ENCODE measurements around the gene WDR48.

WDR48 gene

DNA sequence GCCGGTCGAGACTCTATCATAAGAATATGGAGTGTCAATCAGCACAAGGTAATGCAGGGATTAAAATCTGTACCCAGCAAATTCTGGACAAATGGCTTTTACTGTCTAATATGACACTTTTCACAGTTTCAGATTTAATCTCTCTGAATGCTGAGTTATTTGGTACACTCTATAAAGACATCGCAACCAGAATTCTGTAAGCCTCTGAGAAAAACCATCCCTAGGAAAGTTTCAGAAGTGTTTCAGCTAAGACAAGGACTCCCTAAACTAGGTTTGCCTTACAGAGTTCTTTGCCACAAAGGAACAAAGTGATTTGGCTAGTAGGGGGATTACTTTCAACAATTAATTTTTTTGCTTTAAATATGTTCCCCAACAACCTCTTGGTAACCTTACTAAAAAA lies 11.3 kb downstream of the WDR48 start:
- DNase-seq (ENCODE audit: low read depth, low spot score), result no peak

DNA sequence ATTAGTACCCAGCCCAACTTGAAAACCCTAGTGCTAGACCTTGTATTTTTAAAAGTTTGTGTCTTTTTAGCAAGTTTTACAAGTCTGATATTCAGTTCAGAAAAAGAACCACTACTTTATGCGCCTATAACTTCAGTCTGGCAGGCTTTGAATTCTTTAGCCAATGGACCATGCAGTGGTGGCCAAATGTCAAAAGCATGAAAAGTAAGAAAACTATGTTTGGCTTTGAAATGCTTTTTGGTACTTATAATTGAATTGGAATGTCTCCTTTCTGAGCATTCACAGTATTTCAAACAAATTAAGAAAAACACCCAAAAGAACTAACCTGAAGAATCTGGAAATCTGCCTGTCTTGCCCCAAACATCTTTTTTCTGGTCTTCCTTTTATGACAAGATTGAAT lies 12.8 kb downstream of the WDR48 start:
- DNase-seq (ENCODE audit: low read depth, low spot score), result no peak

DNA sequence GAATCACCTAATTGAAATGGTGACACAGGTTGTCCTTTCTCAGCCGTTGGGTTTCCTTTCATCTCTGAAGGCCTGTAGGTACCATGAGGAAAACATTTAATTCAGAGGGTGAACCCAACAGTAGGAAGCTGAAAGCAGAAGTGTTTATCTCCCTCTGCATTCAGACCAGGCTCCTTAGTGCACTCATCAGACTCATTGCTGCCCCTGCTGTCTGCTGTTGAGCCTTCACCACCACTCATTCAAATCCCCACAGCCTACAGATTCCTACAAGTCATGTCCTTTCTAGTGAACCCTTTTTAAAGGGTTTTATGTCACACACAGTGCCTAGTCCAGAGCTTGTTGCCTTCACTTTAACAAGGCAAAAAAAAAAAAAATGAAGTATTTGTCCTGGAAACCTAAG lies 13.4 kb downstream of the WDR48 start:
- DNase-seq (ENCODE audit: low read depth, low spot score), result peak; percentile 57

DNA sequence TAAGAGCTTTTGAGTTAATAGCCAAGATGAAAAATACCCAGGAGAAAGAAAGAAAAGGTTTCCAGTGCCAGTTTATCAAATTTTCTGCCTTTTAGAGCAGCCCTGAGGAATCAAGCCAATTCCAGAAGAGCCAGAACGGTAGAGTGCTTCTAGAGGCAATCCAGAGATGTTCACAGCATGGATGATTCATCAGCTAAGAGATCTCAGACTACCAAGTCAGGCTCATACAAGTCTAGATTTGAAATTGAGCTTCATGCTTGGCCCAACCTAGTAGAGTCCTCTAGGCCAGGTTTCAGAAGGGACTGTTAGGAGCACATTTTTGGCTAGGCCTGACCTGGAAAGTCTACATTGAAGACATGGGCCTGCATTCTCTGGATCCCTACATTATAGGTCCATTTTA lies 15.5 kb downstream of the WDR48 start:
- DNase-seq (ENCODE audit: low read depth, low spot score), result no peak

DNA sequence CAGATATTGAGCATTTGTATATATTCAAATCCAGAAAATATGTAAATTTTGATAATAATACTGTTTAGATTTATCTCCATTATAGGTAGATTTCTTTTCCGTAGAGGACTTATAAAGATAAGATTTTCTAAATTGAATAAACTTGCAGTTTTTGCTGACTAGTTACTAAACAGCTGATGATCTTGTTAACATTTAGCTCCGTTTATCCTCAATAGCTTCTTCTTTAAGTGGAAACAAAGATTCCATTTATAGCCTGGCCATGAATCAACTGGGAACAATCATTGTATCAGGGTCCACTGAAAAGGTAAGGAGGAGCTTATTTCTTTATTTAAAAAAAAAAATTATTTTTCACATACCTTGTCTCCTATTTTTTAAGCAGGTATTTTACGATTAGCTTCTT lies 16.7 kb downstream of the WDR48 start:
- no peak for DNase-seq (ENCODE audit: low read depth, low spot score)

DNA sequence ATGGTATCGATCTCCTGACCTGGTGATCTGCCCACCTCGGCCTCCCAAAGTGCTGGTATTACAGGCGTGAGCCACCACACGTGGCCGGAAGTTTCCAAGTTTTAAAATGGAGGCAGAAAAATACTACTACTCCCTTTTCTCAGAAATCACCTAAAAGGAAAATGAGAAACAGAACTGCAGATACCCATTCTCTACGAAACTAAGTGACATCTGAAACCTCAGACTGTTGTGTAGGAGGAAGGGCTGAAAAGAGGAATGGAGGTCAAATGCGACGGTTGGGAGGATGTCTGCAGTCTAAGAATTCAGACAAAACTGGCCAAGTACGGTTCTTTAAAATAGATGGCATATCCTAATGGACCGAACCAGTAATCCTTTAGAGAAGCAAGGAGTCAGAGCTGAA lies 24.1 kb downstream of the WDR48 start:
- DNase-seq (ENCODE audit: low read depth, low spot score), result no peak

DNA sequence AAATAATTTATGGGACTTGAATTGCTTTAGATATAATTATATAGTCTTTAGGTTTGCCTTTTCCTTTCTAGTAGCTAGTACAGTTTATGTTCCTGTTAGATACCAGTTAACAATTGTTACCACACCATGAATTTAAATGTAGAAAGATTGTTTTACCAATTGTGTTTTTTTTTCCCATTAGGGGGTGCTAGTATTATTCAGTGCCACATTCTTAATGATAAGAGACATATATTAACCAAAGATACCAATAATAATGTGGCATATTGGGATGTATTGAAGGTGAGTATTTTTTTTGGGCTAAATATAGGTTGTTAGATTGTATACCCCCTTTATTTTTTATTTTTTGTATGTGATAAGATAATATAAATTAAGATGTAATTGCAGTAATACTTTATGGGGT lies 27.7 kb downstream of the WDR48 start:
- no peak for DNase-seq (ENCODE audit: low read depth, low spot score)

DNA sequence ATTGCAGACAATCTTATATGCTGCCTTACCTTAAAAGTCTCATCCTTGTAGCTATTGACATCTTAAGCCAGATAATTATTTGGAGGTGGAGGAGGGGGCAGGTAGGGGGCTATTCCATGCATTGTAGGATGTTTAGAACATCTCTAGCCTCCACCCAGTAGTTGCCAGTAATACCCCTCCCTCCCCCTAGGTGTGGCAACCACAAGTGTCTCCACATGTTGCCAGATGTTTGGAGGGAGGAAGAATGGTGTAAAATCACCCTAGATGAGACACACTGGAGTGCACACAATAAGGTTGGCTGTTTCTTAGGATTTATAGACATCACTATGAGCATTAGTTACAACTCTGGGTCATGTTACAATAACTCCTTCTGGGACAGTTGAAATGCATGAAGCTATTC lies 28.2 kb downstream of the WDR48 start:
- no peak for DNase-seq (ENCODE audit: low read depth, low spot score)

DNA sequence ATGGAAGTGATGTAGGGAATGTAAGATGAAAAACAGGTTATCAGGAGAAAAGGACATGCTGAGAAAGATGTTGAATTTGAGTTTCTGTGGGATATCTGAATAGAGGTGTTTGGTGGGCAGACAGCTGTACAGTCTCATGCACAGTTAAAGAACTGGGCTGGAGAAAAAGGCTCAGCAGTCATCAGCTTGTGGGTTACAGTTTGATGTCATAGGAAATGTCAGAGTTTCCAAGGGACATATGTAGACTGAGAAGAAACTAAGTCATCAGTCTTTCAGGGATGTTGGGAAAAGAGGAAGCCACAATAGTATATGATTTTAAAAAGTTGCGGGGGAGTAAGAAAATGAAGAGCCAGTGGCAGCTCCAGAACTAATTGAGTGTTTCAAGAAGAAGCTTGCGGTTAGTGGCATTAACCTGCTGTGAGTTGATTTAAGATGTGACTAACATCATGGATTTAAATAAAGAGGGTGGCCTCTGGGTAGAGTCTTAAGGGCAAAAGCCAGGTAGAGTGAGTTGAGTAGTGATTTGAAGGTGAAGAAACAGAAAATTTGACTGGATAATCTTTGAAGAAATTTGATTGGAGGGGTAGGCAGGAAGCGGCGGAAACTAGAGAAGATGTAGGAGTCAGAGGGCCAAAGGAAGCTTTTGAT lies 31.0 kb downstream of the WDR48 start:
- DNase-seq (ENCODE audit: low read depth, low spot score), result no peak

DNA sequence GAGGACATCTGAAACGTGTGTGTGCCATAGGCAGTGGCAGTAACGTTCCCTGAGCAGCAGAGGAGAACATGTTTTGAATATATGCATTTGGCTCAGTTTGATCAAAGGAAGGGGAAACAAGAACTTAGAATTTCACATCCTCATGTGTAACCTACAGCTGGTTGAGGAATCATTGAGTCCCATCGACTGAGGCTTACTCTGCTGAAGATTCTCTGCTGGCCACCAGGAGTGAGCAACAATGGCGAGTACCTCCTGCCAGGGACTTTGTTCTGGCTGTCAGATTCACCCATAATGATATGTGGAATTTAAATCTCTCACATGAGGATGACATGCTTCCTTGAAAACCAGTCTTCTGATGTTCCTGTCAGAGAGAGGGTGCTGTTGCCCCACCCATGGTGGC lies 34.3 kb downstream of the WDR48 start:
- DNase-seq (ENCODE audit: low read depth, low spot score), result no peak

DNA sequence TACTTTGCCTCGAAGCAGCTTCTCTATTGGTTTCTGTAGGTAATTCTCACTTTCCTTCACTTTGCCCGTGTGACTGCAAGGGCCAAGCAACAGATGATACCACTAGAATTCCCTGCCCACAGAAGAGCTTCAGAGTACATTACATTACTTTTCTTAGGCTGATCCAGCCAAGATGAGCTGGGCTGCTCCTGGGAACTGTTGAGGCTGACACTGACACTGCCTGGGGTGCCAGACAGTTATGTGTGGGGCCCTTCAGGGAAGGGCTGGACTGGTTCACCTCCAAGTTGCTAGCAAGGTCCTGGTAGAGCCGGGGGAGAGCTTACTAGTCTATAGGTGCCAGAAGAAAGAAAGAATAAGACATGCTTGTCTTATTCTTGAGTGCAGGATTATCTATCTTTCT lies 36.6 kb downstream of the WDR48 start:
- DNase-seq (ENCODE audit: low read depth, low spot score), result no peak

DNA sequence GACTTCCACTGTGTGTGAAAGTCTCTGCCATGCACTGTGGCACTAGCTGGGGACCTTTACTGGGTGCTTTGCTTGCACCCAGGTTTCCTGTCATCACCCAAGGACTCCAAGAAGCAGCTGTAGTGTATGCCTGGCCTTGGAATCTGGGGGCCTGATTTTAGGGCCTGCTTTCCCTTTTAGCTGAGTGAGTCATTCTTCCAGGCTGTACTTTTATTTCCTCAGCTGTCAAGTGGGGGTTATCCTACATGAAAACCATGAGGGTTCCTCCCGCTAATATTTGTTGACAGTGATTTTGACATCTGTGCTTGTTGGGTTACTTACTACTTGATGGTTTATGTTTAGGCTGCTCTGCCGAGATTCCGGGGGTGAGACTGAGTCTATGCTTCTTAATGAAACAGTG lies 37.1 kb downstream of the WDR48 start:
- DNase-seq (ENCODE audit: low read depth, low spot score), result no peak

DNA sequence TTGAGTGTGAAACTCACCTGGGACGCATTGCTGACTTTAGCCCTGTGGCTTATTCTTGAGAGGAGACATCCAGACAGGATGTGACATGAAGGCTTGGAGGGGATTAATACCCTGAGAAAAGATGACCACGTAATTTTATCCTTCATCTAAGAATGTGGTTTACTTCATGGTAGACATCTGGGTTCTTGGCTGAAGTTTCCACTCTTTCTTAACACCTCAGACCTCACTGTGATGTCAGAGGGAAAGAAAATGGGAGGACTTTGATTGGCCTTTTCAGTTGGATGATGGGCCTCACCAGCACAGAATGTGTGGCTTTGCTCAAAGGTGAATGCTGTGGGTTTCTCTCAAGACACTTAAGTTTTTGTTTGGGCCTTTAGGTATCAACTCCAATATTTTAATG lies 39.1 kb downstream of the WDR48 start:
- DNase-seq (ENCODE audit: low read depth, low spot score), result no peak

DNA sequence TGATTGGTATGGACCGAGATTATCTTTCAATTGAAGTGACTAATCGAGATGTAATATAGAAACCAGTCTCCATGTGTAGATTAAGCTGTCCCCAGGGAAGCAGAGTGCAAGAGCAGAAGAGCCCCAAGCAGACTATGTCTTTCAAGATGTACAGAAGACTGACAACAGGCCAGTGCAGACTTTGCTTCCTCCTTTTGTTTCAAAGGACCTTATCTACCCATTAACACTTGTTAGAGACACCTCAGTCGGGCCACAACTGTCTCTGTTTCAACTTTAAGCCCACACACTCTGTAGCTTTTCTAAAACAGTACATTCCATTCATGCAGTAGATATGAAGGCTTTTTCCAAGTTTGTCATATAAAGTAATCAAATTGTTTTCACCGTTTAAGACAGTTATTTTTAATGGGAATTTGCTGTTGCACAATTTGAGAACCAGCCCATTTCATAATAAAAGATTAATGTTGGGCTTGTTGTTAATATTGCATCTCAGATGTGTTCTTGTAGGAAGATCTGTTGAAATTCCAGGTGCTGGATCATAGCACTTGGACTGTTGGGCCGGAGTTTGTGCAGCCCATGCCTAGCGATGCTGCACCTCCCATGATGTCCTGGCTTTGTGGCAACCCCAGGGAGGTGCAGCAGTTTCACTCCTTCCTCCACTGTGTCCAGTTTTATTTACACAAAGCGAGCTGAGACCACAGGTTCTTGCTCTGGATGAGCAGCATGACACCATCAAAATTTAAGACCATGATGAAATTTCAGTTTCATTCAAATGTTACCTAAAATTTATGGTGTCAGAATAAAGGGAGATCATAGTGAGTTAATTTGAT lies 43.2 kb downstream of the WDR48 start:
- DNase-seq (ENCODE audit: low read depth, low spot score), result no peak

DNA sequence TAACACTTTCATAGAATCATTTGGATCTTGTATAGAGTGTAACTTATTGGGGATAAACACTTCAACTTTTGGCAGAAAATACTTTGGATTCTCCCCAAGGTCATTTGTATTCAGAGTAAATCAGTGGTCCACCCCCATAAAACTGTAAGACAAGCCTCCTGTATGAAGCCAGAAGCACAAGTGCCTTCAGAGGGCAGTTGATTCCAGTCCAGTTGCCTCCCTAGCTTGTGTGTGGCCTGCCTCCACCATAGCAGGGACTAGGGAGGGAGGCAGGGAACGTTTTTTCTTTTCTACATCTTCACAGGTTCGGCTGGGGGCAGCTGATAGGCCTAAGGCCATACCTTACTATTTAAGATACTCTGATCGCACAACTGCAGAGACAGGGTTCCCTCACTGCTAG lies 44.0 kb downstream of the WDR48 start:
- no peak for DNase-seq (ENCODE audit: low read depth, low spot score)

DNA sequence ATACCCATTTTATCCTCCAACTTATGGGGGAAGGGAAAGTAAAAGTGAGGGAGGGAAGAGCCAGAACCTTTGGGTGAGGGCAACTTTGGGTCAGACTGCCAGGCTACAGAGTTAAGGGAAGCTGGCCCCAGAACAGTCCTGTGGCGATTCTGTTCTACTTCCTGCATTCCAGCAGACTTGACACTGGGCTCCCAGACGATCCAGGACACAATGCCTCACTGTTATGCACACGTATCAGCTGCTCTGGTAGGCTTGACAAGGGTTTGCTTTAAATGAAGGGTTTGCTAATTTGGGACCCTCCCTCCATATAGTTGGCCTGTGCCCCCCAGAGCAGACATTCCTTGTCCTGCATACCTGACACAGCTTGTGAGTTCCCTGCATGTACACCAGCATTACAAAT lies 45.0 kb downstream of the WDR48 start:
- peak; percentile 37 for DNase-seq (ENCODE audit: low read depth, low spot score)

DNA sequence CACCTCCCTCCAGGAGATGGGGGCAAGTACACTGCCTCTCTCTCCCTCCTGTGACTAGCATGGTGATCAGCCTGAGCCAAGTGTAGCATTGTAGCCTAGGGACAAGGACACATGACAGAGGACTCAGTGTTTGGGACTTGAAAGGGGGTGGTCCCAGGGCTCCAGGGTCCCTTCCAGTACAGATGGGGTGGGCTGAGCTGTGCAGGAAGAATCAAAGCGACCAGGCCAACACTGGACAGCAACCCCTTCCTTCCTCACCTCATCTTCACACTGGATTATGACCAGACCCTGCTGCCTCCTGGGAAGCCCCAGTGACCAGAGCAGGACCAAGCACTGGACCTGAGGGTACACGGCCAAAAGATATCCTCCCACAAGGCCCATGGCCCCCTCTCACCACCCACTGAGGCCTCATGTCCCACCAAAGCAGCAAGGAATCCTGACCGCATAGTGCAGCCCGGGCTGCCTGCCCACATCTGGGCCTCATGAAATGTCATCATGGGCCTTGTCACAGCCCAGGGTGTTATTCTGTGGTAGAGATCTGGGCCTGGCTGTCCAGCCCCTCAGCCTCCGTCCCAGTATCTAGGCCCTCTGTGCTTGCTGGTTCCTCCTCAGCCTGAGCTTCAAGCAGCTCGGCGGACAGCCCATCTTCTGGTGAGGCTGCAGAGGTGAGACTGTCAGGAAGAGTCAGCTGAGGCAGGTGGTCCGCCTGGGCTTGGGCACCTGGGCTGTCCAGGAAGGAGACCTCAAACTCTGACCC lies 46.1 kb downstream of the WDR48 start:
- no peak for DNase-seq (ENCODE audit: low read depth, low spot score)

DNA sequence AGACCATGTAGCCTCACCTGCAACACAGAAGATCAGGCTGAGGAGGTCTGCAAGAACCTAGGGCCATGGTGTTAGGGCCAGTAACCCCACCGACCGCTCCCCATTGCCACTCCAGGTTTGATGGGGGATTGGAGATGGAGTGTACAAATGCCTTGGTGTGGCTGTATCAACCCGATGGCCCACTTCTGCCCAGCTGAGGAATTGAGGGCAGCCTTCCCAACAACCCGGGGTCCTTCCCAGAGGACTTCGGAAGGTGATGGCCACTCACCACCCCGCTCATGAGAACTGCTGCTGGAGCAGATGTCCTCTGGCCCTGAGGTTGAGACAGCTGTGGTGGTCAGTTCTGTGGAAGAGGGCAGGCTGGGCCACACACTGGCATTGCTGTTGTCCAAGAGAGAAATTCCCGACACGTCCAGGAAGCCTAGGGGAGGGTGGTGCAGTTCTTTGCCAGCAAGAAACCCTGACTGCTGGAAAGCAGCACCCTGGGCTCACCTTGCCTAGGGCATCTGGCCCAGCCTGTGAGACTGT lies 46.7 kb downstream of the WDR48 start:
- DNase-seq (ENCODE audit: low read depth, low spot score), result no peak

DNA sequence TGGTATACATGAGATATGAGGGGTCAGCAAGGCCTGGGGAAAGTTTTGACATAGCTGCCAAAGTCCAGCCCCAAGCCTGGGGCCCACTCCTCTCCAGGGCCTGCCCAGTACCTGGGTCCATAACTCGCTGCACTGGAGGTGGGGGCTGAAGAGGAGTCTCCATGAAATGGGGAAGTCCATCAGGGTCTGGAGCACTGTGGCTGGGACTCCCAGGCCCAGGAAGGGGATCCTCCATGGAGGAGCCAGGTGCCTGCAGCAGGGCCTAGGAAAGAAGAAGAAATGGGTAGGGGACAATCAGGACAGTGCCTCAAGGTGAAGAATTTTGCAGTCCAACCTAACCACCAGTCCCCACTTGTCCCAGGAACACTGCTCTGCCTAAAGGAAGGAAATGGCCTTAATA lies 47.4 kb downstream of the WDR48 start:
- DNase-seq (ENCODE audit: low read depth, low spot score), result no peak

DNA sequence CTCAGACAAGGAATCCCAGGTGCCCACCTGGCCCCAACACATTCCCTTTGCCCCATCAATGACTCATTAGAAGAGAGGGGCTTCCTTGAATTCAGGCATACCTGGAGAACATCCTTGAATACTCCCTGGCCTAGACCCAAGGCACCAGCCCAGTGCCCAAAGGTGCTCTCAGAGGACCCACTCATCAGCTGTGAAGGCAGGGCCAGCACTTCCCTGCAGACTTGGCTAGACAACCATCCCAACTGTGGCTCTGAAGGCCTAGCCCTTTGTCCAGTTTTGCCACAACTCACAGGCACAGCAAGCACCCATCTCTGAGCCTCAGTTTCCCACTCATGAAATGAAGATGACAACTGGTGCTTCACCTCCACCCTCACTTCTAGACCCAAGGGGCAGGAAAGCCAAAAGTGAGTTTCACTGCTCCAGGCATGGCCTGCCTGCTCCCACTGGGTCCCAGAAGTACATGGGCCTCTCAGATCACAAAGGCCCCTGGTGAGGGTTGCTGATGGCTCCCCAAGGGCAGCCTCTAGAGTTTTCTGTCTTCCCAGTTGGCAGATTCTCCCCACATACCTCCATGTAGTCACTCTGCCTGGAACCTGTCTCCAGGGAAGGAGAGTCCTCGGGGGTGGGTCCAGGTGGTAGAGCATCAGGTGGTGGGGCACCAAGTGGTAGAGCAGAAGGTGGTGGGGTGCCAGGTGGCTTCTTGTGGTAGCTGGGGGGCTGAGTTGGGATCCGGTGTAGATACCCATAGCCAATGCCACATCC lies 48.1 kb downstream of the WDR48 start:
- no peak for DNase-seq (ENCODE audit: low read depth, low spot score)

DNA sequence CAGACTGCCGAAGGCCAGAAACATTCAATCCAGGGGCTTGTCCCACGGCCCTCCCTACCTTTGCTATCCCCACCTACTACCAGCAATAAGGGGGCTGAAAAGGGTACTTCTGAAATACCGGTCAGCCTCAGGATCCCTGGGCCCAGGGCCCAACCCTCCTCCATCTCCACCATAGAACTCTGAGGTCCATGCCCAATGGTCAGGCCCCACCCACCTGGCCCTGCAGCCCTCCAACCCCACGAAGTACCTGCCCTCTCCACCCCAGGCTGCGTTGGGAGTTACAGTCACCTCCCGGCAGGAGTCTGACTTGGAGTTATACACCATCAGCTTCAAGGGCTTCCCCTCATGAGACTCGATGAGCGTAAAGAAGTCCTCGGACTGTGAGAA lies 48.7 kb downstream of the WDR48 start:
- DNase-seq (ENCODE audit: low read depth, low spot score), result no peak

All from ELF-1 (cell line).